HG03280 (cell line): ENCODE results near the gene SNW1.
"Not testable (repeated sequence)": the region's sequence is repeated elsewhere in the genome, so short reads cannot be mapped to it uniquely, and the experiment has no call there.

Experiments used
- ATAC-seq: cut with Tn5 transposase; IDR thresholded peaks from one replicate; pipeline ENCODE4 v1.9.1; 2021; ENCODE audit warnings: mild to moderate bottlenecking, moderate library complexity; ENCODE audit not compliant: unreplicated experiment

Gene SNW1

GRCh38 chr14:77760381-77761204, at the start of gene SNW1:
SNW1 (minus strand) TSS chr14:77761156; CDS start chr14:77761127, 29 bp downstream.
- ATAC-seq = peak; percentile 85

GRCh38 chr14:77809011-77809410, 48.1 kb upstream of the SNW1 start:
- ATAC-seq = no peak

GRCh38 chr14:77808250-77808649, 47.3 kb upstream of the SNW1 start:
- ATAC-seq = no peak

- ATAC-seq = no peak
These were observed 44.8 kb upstream of the SNW1 start for GRCh38 chr14:77805706-77806105.

- no peak for ATAC-seq
These were observed 43.6 kb upstream of the SNW1 start for GRCh38 chr14:77804592-77804991.

GRCh38 chr14:77800814-77801213, 39.9 kb upstream of the SNW1 start:
- no peak for ATAC-seq

- ATAC-seq = peak; percentile 95
These were observed 39.1 kb upstream of the SNW1 start, which contains the start of gene ADCK1 for GRCh38 chr14:77799863-77800730. ADCK1 (plus strand) TSS chr14:77800109; CDS start chr14:77818979, 18,870 bp downstream.

- ATAC-seq = not testable (repeated sequence)
These were observed 38.5 kb upstream of the SNW1 start for GRCh38 chr14:77799456-77799855.

- no peak for ATAC-seq
These were observed 33.4 kb upstream of the SNW1 start for GRCh38 chr14:77794357-77794756.

- not testable (repeated sequence) for ATAC-seq
These were observed 32.3 kb upstream of the SNW1 start for GRCh38 chr14:77793255-77793654.

- ATAC-seq = no peak
These were observed 30.3 kb upstream of the SNW1 start for GRCh38 chr14:77791225-77791600.

GRCh38 chr14:77790566-77791224, 29.7 kb upstream of the SNW1 start:
- ATAC-seq = no peak

- ATAC-seq = no peak
These were observed 25.2 kb upstream of the SNW1 start for GRCh38 chr14:77786148-77786547.

GRCh38 chr14:77782202-77782601, 21.2 kb upstream of the SNW1 start:
- ATAC-seq = no peak

- ATAC-seq = not testable (repeated sequence)
These were observed 13.0 kb upstream of the SNW1 start for GRCh38 chr14:77773966-77774365.

GRCh38 chr14:77768442-77769069, 7.6 kb upstream of the SNW1 start:
- ATAC-seq = not testable (repeated sequence)

- ATAC-seq = no peak
These were observed 3.0 kb upstream of the SNW1 start for GRCh38 chr14:77763978-77764377.

- no peak for ATAC-seq
These were observed 2.4 kb upstream of the SNW1 start for GRCh38 chr14:77763316-77763715.

GRCh38 chr14:77761205-77761931, 412 bp upstream of the SNW1 start:
- ATAC-seq = peak; percentile 25
